BLaER1 (cell line): ENCODE data around the gene LRRC45.
A peak's percentile ranks its signal among the peaks of the same experiment; 100 is the strongest.

ENCODE experiments used
- H3K27ac ChIP-seq: shearing (Covaris generic); formaldehyde crosslinking; 2 replicates; pipeline ENCODE4 v1.8.1; 2022
- H3K27me3 ChIP-seq: shearing (Covaris generic); formaldehyde crosslinking; 2 replicates; pipeline ENCODE4 v1.8.1; 2022
- H3K36me3 ChIP-seq: shearing (Covaris generic); formaldehyde crosslinking; 2 replicates; pipeline ENCODE4 v1.8.1; 2022
- H3K4me1 ChIP-seq: shearing (Covaris generic); formaldehyde crosslinking; 2 replicates; pipeline ENCODE4 v1.8.1; 2022
- H3K4me2 ChIP-seq: shearing (Covaris generic); formaldehyde crosslinking; 2 replicates; pipeline ENCODE4 v1.8.1; 2022
- H3K4me3 ChIP-seq: shearing (Covaris generic); formaldehyde crosslinking; 2 replicates; pipeline ENCODE4 v1.8.1; 2022
- H3K9ac ChIP-seq: shearing (Covaris generic); formaldehyde crosslinking; 2 replicates; pipeline ENCODE4 v1.8.1; 2022
- H3K9me3 ChIP-seq: shearing (Covaris generic); formaldehyde crosslinking; 2 replicates; pipeline ENCODE4 v1.8.1; 2022
- H4K20me1 ChIP-seq: shearing (Covaris generic); formaldehyde crosslinking; 2 replicates; pipeline ENCODE4 v1.8.1; 2022
- Cebpa-rat ChIP-seq: shearing (Covaris generic); IDR thresholded peaks from 2 replicates; pipeline ENCODE4 v1.8.1; 2022

Gene LRRC45

DNA sequence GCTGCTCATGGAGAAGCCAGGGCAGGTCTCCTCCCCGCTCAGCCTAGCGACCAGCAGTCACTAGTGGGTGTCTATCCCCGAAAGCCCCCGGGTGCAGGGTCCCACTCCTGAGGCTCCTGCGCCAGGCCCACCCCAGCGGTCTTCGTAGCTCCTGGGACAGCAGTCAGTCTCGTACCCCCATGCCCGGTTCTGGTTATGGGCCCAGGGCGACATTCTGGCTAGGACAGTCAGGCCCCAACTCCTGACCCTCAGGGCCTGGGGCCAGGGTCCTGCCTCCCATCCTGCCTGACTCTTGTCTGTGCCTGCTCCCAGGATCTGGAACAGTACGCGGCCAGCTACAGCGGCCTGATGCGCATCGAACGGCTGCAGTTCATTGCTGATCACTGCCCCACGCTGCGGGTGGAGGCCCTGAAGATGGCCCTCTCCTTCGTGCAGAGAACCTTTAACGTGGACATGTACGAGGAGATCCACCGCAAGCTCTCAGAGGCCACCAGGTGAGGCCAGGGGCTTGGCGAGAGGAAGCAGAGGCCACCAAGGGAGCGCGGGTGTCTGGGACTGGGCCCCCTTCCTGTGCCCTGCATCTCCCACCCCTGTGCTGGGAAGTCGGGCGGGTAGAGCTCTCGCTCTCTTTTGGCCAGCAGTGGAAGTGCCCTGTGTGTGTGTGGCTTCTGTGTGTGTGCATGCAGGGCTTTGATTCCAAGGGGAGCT, 30.6 kb downstream of the LRRC45 start:
- H4K20me1 ChIP-seq, result peaks cover 67% of the 10 kb centered on the region
- peaks cover 59% of the 10 kb centered on the region for H3K4me1 ChIP-seq
- H3K4me3 ChIP-seq, result peak overlapping the region; percentile 98; the same call in 1 of the 2 replicates
- H3K36me3 ChIP-seq, result peaks cover 74% of the 10 kb centered on the region
- TF ChIP-seq Cebpa-rat, result no peak
- H3K27ac ChIP-seq, result no peak overlapping the region
- no peaks in the 10 kb centered on the region for H3K27me3 ChIP-seq
- peak overlapping the region; percentile 88; the same call in 1 of the 2 replicates for H3K9ac ChIP-seq
- no peaks in the 10 kb centered on the region for H3K9me3 ChIP-seq
- H3K4me2 ChIP-seq, result peak overlapping the region; percentile 98; the same call in 1 of the 2 replicates

DNA sequence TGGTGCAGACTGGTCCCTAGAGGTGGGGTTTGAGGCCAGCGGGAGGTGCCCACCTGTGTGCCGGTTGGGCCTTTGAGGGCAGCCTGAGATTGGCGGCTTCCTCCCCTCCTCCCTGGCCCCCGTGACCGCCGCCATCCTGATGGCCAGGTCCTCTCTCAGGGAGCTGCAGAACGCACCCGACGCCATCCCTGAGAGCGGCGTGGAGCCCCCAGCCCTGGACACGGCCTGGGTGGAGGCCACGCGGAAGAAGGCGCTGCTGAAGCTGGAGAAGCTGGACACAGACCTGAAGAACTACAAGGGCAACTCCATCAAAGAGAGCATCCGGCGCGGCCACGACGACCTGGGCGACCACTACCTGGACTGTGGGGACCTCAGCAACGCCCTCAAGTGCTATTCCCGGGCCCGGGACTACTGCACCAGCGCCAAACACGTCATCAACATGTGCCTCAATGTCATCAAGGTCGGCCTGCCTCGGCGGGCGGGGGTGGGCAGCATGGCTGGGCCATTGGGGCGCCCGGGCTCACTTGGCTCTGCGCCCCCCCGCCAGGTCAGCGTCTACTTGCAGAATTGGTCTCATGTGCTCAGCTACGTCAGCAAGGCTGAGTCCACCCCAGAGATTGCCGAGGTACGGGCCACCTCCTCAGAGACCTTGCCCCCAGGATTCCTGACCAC, 31.4 kb downstream of the LRRC45 start:
- TF ChIP-seq Cebpa-rat, result no peak
- no peaks in the 10 kb centered on the region for H3K27me3 ChIP-seq
- H4K20me1 ChIP-seq, result peaks cover 75% of the 10 kb centered on the region
- no peak overlapping the region for H3K9ac ChIP-seq
- no peak overlapping the region for H3K4me3 ChIP-seq
- H3K4me2 ChIP-seq, result no peak overlapping the region
- peaks cover 67% of the 10 kb centered on the region for H3K4me1 ChIP-seq
- H3K36me3 ChIP-seq, result peaks cover 74% of the 10 kb centered on the region
- H3K27ac ChIP-seq, result no peak overlapping the region
- no peaks in the 10 kb centered on the region for H3K9me3 ChIP-seq

DNA sequence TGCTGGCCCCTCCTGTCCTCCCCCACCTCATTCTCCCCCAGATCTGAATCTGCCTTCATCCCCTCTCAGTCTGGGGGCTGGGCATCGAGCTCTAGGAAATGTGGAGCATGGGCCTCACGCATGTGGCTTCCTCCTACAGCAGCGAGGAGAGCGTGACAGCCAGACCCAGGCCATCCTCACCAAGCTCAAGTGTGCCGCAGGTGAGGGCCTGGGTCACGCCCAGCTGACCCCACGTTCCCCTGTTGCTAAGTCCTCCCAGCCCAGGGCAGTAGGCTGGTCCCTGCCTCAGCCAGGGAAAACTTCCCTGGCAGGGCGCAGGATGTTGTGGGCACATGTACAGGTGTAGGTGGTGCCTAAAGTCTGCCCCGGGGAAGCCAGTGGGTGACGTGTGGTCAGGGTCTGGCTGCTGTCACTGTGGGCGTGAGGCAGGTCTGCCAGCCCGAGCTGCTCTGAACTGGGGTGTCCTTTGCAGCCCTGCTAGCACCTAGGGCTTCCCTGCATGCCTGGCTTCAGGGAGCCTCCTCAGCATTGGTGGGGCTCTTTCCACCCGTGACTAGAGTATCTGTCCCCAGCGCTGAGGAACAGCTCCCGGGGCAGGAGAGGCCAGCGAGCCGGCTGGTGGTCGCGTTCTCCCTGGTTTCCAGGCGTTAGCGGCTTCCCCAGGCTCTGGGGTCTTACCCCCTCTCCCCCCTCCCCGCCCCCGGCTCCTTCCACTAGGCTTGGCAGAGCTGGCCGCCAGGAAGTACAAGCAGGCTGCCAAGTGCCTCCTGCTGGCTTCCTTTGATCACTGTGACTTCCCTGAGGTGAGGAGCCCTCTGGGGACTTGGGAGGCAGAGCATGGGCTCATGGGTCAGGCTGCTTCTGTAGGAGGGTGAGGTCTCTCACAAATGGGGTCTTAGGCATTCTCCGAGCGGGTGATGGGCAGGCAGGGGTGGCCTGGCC, 32.2 kb downstream of the LRRC45 start:
- TF ChIP-seq Cebpa-rat, result no peak
- Histone ChIP-seq H3K36me3 (peaks cover 74% of the 10 kb centered on the region), H3K9me3 (no peaks in the 10 kb centered on the region), H3K27ac (no peak overlapping the region), H3K4me1 (peaks cover 69% of the 10 kb centered on the region), H3K9ac (no peak overlapping the region), H3K4me2 (no peak overlapping the region), H3K4me3 (no peak overlapping the region), H4K20me1 (peaks cover 83% of the 10 kb centered on the region), H3K27me3 (no peaks in the 10 kb centered on the region)

DNA sequence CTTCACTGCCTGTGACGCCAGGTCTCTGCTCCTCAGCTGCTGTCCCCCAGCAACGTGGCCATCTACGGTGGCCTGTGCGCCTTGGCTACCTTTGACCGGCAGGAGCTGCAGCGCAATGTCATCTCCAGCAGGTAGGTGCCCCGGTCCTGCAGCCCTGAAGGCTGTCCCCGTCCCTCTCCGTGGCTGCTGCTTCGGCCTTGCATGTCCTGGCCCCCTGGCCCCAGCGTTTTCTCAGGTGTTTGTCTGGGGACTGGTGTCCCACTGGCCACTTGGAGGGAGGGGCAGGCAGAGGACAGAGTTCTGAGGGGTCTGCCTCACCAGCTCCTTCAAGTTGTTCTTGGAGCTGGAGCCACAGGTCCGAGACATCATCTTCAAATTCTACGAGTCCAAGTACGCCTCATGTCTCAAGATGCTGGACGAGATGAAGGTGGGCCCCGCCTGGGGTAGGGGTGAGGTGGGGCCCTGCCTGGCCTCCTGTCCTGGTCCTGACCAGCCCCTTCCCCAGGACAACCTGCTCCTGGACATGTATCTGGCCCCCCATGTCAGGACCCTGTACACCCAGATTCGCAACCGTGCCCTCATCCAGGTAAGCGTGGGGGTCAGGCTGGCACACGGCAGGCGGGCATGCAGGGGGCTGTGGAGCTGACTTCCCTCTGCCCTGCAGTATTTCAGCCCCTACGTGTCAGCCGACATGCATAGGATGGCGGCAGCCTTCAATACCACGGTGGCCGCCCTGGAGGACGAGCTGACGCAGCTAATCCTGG, 33.0 kb downstream of the LRRC45 start:
- Histone ChIP-seq H3K4me2 (no peak overlapping the region), H3K4me3 (no peak overlapping the region), H3K27ac (no peak overlapping the region), H3K27me3 (no peaks in the 10 kb centered on the region), H4K20me1 (peaks cover 90% of the 10 kb centered on the region), H3K4me1 (peaks cover 65% of the 10 kb centered on the region), H3K9me3 (no peaks in the 10 kb centered on the region), H3K36me3 (peaks cover 80% of the 10 kb centered on the region), H3K9ac (no peak overlapping the region)
- no peak for TF ChIP-seq Cebpa-rat

DNA sequence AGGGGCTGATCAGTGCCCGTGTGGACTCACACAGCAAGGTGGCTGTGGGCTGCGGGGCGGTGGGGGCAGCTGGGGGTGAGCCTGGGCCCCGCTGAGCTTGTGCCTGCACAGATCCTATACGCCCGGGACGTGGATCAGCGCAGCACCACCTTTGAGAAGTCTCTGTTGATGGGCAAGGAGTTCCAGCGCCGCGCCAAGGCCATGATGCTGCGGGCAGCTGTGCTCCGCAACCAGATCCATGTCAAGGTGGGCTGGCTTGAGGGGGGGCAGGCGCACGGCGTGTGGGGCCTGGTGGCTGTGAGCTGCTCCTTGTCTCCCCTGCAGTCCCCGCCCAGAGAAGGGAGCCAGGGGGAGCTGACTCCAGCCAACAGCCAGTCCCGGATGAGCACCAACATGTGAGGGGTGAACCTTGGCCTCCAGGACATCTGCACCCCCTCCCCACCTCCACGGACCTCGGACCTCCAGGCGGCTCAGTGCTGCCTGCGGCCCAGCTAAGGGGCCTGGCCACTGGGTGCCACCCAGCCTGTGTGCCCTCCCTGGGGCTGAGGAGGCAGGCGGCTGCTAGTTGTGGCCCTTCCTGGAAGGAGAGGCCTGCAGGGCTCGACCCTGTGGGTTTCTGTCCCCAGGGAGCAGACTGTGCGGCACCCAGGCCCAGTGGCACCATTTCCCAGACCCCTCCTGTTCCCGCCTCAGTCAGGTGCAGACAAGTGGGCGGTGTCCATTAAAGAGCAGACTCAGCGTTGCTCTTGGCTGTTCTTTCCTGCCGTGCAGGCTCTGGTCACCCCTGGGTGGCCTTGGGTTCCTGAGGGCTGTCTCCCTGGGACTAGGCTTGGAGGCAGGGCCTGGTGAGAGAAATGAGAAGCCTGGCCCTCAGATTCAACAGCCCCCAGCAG, 33.9 kb downstream of the LRRC45 start:
- Histone ChIP-seq H3K27me3 (no peaks in the 10 kb centered on the region), H3K4me3 (no peak overlapping the region), H3K9me3 (no peaks in the 10 kb centered on the region), H3K4me1 (peaks cover 65% of the 10 kb centered on the region), H3K36me3 (peaks cover 87% of the 10 kb centered on the region), H3K27ac (no peak overlapping the region), H3K9ac (no peak overlapping the region), H4K20me1 (peaks cover 92% of the 10 kb centered on the region), H3K4me2 (peak overlapping the region; percentile 5; the same call in 1 of the 2 replicates)
- no peak for TF ChIP-seq Cebpa-rat

DNA sequence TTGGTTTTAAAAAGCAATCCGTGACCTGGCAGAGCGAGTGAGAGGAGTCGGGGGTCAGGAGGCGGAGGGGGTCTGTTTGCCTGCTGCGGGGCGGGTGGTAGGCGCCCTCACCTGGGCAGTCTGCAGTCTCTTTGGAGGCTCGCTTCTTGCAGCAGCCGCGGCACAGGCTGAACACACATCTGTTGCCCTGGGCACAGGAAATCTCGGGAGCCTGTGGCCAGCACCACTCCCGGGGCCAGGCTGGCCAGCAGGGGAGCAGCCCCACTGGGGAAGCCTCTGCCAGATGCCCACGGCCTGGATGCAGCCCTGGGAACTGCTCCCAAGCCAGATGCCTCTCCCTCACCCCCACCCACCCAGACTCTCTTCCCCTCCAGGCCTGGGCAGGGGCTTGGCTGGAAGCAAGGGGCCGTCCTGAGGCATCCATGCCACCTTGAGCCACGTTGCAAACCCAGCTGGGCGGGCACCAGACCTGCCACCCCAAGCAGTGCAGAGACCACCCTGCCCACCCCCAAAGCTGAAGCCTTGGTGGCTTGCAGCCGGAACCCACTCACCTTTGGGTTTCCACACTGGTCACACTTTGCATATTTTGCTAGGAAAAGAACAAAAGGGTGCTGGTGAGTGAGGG, 35.2 kb downstream of the LRRC45 start:
- H3K36me3 ChIP-seq, result peaks cover 97% of the 10 kb centered on the region
- no peak for TF ChIP-seq Cebpa-rat

DNA sequence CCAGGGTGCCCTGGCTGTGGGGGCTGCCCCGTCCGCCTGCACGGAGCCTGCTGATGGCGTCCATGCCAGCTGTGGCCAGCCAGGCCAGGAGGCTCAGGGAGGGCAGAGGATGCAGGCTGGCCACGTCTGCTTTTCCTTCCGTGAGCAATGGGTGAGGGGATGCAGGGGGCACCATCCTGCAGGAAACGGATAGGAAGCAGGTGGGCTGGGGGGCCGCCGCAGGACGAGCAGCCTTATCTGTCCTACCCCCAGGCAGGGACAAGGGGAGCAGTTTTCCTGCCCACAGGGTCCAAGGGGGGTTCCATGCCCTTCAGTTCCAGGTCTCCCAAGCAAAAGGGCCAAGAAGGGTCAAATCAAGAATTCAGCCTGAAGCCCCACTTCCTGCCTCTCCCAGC, 35.7 kb downstream of the LRRC45 start:
- no peak for TF ChIP-seq Cebpa-rat
- H3K27me3 ChIP-seq, result no peaks in the 10 kb centered on the region
- peak overlapping the region; percentile 63; the same call in 1 of the 2 replicates for H3K27ac ChIP-seq
- peaks cover 87% of the 10 kb centered on the region for H4K20me1 ChIP-seq
- H3K4me2 ChIP-seq, result peak overlapping the region; percentile 72
- H3K4me3 ChIP-seq, result no peak overlapping the region
- H3K36me3 ChIP-seq, result peaks cover 97% of the 10 kb centered on the region
- H3K9ac ChIP-seq, result peak overlapping the region; percentile 54; the same call in 1 of the 2 replicates
- H3K9me3 ChIP-seq, result no peaks in the 10 kb centered on the region
- peaks cover 55% of the 10 kb centered on the region for H3K4me1 ChIP-seq

More for the DNA sequence above, 35.2 kb downstream of the LRRC45 start:
- H3K4me2 ChIP-seq, result peak overlapping the region; percentile 72
- H3K4me3 ChIP-seq, result no peak overlapping the region
- peaks cover 55% of the 10 kb centered on the region for H3K4me1 ChIP-seq
- H3K27me3 ChIP-seq, result no peaks in the 10 kb centered on the region
- peaks cover 87% of the 10 kb centered on the region for H4K20me1 ChIP-seq
- H3K9me3 ChIP-seq, result no peaks in the 10 kb centered on the region
- H3K27ac ChIP-seq, result no peak overlapping the region
- H3K9ac ChIP-seq, result peak overlapping the region; percentile 54; the same call in 1 of the 2 replicates
